Choroid plexus epithelial cell (primary cell): ENCODE measurements around the gene FOXK1.
A peak's percentile ranks its signal among the peaks of the same experiment; 100 is the strongest.
"Not testable (repeated sequence)": the region's sequence is repeated elsewhere in the genome, so short reads cannot be mapped to it uniquely, and the experiment has no call there.

Experiments
- DNase-seq: peaks from one replicate; pipeline ENCODE4 v3.0.0-alpha.2; 2010; ENCODE audit warnings: low read depth
- H3K4me3 ChIP-seq: 2 replicates; pipeline ENCODE4 v1.5.1; 2011; ENCODE audit warnings: low read depth, mild to moderate bottlenecking, control low read depth, low read length, moderate library complexity
- CTCF ChIP-seq: conservative IDR thresholded peaks from 2 replicates; pipeline ENCODE4 v1.5.1; 2011; ENCODE audit warnings: low read depth, mild to moderate bottlenecking, control low read depth, inconsistent platforms, low read length, moderate library complexity

The FOXK1 gene

GRCh38 chr7:4667776-4668509 is 14.2 kb upstream of the FOXK1 start:
- H3K4me3 ChIP-seq: peak overlapping the region; percentile 22
- no peak for TF ChIP-seq CTCF
- peak; percentile 93 for DNase-seq

GRCh38 chr7:4668510-4668847 is 13.6 kb upstream of the FOXK1 start:
- no peak for DNase-seq
- H3K4me3 ChIP-seq: no peak overlapping the region
- no peak for TF ChIP-seq CTCF

GRCh38 chr7:4670791-4671190 is 11.3 kb upstream of the FOXK1 start:
- no peak for TF ChIP-seq CTCF
- H3K4me3 ChIP-seq: no peak overlapping the region
- no peak for DNase-seq

GRCh38 chr7:4675771-4676367 is 6.2 kb upstream of the FOXK1 start:
- TF ChIP-seq CTCF: no peak
- H3K4me3 ChIP-seq: no peak overlapping the region
- no peak for DNase-seq

GRCh38 chr7:4677518-4677917 is 4.6 kb upstream of the FOXK1 start:
- DNase-seq: not testable (repeated sequence)

GRCh38 chr7:4681218-4681851 is 760 bp upstream of the FOXK1 start:
- DNase-seq: no peak
- TF ChIP-seq CTCF: no peak
- H3K4me3 ChIP-seq: peak overlapping the region; percentile 52

More at GRCh38 chr7:4677518-4677917, 4.6 kb upstream of the FOXK1 start:
- H3K4me3 ChIP-seq: not testable (repeated sequence)

GRCh38 chr7:4682621-4683042 is 537 bp downstream of the FOXK1 start:
- DNase-seq: peak; percentile 77
- peak overlapping the region; percentile 86 for H3K4me3 ChIP-seq
- TF ChIP-seq CTCF: peak; percentile 42
